ENCODE results near the gene POLRMT. TPM values are rescaled to one million over a fixed set of nuclear protein-coding genes. Genes with fewer than 3 reads are reported as not detected.

Gene POLRMT
- total and polyA plus RNA-seq, 2 donors (not counting 1 experiment from before 2014, with no cell fraction given), result 7.3 to 21.5 TPM

DNA sequence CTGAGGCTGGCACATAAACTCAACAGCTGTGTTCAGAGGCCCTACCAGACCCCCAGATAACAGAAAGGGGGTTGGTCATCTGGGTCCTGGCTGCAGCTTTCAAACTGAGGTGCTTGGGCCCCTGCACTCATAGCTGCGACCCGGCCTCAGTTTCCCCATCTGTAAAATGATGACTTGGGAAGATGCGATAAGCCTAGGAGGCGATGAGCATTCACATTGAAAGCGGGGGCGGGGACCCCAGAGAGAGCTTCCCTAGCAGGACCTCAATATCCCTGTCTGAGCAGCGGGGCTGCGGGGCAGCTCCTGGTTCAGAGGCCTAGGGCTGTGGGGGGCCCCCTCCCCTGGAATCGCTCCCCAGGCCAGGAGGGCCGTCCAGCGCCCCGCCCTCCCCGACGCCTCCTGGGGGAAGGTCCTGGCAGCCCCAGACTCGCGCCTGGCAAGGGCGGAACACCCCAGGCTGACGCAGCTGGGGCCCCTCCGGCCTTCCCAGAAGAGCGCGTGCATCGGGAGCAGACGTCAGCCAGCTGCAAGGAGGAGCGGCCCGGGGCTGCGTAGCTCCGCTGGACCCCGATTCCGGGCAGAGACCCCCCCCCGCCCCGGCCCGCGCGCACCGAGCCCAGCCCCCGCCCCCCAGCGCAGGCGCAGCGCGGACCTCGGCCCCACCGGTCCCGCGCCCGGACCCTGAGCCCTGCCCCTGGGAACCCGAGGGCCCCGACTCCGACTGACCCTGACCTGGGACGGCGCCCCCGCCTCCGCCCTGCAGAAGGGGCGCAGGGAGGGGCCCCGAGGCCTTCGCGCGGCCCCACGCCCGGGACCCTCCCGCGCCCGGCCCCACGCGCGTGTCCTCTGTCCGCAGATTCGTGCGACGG, 46.3 kb upstream of the POLRMT start:
- TF ChIP-seq, protein P1, sequence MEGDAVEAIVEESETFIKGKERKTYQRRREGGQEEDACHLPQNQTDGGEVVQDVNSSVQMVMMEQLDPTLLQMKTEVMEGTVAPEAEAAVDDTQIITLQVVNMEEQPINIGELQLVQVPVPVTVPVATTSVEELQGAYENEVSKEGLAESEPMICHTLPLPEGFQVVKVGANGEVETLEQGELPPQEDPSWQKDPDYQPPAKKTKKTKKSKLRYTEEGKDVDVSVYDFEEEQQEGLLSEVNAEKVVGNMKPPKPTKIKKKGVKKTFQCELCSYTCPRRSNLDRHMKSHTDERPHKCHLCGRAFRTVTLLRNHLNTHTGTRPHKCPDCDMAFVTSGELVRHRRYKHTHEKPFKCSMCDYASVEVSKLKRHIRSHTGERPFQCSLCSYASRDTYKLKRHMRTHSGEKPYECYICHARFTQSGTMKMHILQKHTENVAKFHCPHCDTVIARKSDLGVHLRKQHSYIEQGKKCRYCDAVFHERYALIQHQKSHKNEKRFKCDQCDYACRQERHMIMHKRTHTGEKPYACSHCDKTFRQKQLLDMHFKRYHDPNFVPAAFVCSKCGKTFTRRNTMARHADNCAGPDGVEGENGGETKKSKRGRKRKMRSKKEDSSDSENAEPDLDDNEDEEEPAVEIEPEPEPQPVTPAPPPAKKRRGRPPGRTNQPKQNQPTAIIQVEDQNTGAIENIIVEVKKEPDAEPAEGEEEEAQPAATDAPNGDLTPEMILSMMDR (conservative IDR thresholded peaks at IDR 0.05 in 1 of 2, IDR thresholded peaks at IDR 0.05 in 1 of 2; ENCODE audit: low read depth in 1 of 2, low read length in 2 of 2), result no peak
- no peak for TF ChIP-seq EZH2 (IDR thresholded peaks at IDR 0.05; ENCODE audit: low read length, missing control alignments)
- H3K9ac ChIP-seq (ENCODE audit: insufficient read depth, low read length), result peak overlapping the region; percentile 97
- no peaks in the 10 kb centered on the region for H3K27me3 ChIP-seq (ENCODE audit: control insufficient read depth, insufficient read depth, low read length)
- peak overlapping the region; percentile 91 for H3K27ac ChIP-seq (ENCODE audit: insufficient read depth, low read length)
- peak overlapping the region; percentile 42 to 73 (median 56) for H3K4me3 ChIP-seq (replicated peaks in 1 of 4; ENCODE audit: control extremely low read depth in 1 of 4, insufficient read depth in 1 of 4, low read depth in 3 of 4, low read length in 4 of 4)
- H2AFZ ChIP-seq (ENCODE audit: low read length), result no peak overlapping the region
- no peaks in the 10 kb centered on the region for H3K9me3 ChIP-seq (ENCODE audit: control insufficient read depth, insufficient read depth, low read depth, low read length)
- H4K20me1 ChIP-seq (ENCODE audit: control insufficient read depth, extremely low read depth, insufficient read depth, low read length), result no peaks in the 10 kb centered on the region
- peaks cover 17% of the 10 kb centered on the region for H3K4me1 ChIP-seq (ENCODE audit: control insufficient read depth, extremely low read depth, insufficient read depth, low read length)
- H3K4me2 ChIP-seq (ENCODE audit: extremely low read depth, insufficient read depth, low read length), result peak overlapping the region; percentile 78
- H3K79me2 ChIP-seq (ENCODE audit: control insufficient read depth, insufficient read depth, low read length), result peaks cover 2% of the 10 kb centered on the region
- H3K36me3 ChIP-seq (ENCODE audit: control insufficient read depth, insufficient read depth, low read length), result no peaks in the 10 kb centered on the region
- peak; percentile 84 to 90 for DNase-seq (ENCODE audit: low read depth in 2 of 2)

DNA sequence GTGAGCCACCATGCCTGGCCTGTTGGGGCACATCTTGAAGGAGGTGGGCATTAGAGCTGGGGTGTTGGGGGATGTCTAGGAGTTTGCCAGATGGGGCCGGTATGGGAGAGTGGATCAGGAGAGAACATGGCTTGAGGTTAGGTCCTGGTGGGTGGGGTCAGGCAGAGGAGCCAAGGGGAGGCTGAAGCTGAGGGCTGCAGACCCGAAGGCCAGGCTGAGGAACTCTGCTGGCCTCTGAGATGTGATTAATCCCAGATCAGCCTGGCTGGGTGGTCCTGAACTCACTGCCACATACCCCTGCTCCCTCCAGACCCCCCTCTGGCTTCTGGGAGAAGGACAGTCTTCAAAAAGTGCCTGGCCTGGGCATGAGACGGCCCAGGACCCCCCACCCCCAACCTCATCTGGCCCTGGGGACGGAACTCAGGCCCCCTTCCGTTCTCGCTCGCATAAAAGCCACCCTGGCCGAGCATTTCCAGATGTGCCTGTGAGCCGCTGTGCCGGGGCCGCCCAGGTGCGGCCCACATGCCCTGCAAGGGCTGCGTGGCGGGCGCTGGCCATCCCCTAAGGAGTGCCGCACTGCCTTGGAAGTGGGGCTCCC, 45.6 kb upstream of the POLRMT start:
- H3K9ac ChIP-seq (ENCODE audit: insufficient read depth, low read length), result peak overlapping the region; percentile 53
- peak overlapping the region; percentile 78 for H3K27ac ChIP-seq (ENCODE audit: insufficient read depth, low read length)
- no peak for TF ChIP-seq EZH2 (IDR thresholded peaks at IDR 0.05; ENCODE audit: low read length, missing control alignments)
- TF ChIP-seq, protein P1 (conservative IDR thresholded peaks at IDR 0.05 in 1 of 2, IDR thresholded peaks at IDR 0.05 in 1 of 2; ENCODE audit: low read depth in 1 of 2, low read length in 2 of 2), result no peak
- no peaks in the 10 kb centered on the region for H3K27me3 ChIP-seq (ENCODE audit: control insufficient read depth, insufficient read depth, low read length)
- H2AFZ ChIP-seq (ENCODE audit: low read length), result no peak overlapping the region
- H3K79me2 ChIP-seq (ENCODE audit: control insufficient read depth, insufficient read depth, low read length), result peaks cover 2% of the 10 kb centered on the region
- H3K4me2 ChIP-seq (ENCODE audit: extremely low read depth, insufficient read depth, low read length), result peak overlapping the region; percentile 78
- no peaks in the 10 kb centered on the region for H3K36me3 ChIP-seq (ENCODE audit: control insufficient read depth, insufficient read depth, low read length)
- H3K9me3 ChIP-seq (ENCODE audit: control insufficient read depth, insufficient read depth, low read depth, low read length), result no peaks in the 10 kb centered on the region
- H3K4me1 ChIP-seq (ENCODE audit: control insufficient read depth, extremely low read depth, insufficient read depth, low read length), result peaks cover 17% of the 10 kb centered on the region
- DNase-seq (ENCODE audit: low read depth in 2 of 2), result no peak
- H3K4me3 ChIP-seq (replicated peaks in 1 of 4; ENCODE audit: control extremely low read depth in 1 of 4, insufficient read depth in 1 of 4, low read depth in 3 of 4, low read length in 4 of 4), result peak overlapping the region in 3 of 4 experiments; percentile 42 to 73 (median 45)
- H4K20me1 ChIP-seq (ENCODE audit: control insufficient read depth, extremely low read depth, insufficient read depth, low read length), result no peaks in the 10 kb centered on the region
